ENCODE measurements around the gene VPS45. TPM values are rescaled to one million over a fixed set of nuclear protein-coding genes. Genes with fewer than 3 reads are reported as not detected.

The VPS45 gene
- total RNA-seq, 1 donor from 2014 or later = 33.1 TPM

DNA sequence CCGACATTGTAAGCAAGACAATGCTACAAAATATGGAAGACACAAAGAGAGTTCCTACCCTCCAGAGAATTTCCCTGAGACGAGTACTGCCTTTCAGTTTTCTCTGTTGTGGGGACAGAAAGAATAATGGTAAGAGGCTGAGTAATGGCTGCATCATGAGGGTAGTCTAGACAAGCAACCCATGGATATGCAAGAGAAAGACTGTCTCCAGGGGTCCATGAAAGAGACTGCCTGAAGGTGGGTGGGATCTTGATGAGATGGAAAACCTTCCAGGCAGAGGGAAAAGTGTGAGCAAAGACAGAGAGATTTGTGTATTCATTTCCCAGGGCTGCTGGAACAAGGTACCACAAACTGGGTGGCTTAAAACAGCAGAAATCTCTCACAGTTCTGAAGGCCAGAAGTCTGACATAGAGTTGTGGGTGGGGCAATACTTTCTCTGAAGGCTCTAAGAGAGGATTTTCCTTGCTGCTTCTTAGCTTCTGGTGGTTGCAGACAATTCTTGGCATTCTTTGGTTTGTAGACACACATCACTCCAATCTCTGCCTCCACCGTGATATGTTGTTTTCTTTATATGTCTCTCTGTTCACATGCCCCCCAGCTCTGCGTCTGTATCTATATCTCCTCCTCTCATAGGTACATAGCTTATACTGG is 126.9 kb downstream of the VPS45 start:
- DNase-seq (ENCODE audit: low spot score) = no peak
- peak overlapping the region; percentile 95 for H3K27ac Mint-ChIP-seq (ENCODE audit: unreplicated experiment)
- TF ChIP-seq, protein P1, sequence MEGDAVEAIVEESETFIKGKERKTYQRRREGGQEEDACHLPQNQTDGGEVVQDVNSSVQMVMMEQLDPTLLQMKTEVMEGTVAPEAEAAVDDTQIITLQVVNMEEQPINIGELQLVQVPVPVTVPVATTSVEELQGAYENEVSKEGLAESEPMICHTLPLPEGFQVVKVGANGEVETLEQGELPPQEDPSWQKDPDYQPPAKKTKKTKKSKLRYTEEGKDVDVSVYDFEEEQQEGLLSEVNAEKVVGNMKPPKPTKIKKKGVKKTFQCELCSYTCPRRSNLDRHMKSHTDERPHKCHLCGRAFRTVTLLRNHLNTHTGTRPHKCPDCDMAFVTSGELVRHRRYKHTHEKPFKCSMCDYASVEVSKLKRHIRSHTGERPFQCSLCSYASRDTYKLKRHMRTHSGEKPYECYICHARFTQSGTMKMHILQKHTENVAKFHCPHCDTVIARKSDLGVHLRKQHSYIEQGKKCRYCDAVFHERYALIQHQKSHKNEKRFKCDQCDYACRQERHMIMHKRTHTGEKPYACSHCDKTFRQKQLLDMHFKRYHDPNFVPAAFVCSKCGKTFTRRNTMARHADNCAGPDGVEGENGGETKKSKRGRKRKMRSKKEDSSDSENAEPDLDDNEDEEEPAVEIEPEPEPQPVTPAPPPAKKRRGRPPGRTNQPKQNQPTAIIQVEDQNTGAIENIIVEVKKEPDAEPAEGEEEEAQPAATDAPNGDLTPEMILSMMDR (IDR thresholded peaks at IDR 0.05) = no peak
- H3K4me3 Mint-ChIP-seq (ENCODE audit: unreplicated experiment) = no peak overlapping the region
- H3K27me3 Mint-ChIP-seq (ENCODE audit: low read depth) = no peaks in the 10 kb centered on the region
- peaks cover 5% of the 10 kb centered on the region for H3K9me3 Mint-ChIP-seq (ENCODE audit: low read depth)
- H3K36me3 Mint-ChIP-seq (ENCODE audit: low read depth) = no peaks in the 10 kb centered on the region
- H3K4me1 Mint-ChIP-seq (ENCODE audit: low read depth) = peaks cover 38% of the 10 kb centered on the region

Other genes with a start within 250 kb of the VPS45 start
- gene BOLA1, start 168.2 kb upstream of the VPS45 start, total RNA-seq = 9.4 to 11.5 TPM (median 10.5 TPM) in 3 replicates
- 15.3 to 17.2 TPM (median 16.0 TPM) in 3 replicates for gene SV2A, start 149.9 kb upstream of the VPS45 start, total RNA-seq
- 54.7 to 63.9 TPM (median 58.2 TPM) in 3 replicates for gene SF3B4, start 140.0 kb upstream of the VPS45 start, total RNA-seq
- 15.4 to 22.3 TPM (median 17.6 TPM) in 3 replicates for gene MTMR11, start 130.9 kb upstream of the VPS45 start, total RNA-seq
- 24.5 to 29.0 TPM (median 25.3 TPM) in 3 replicates for gene OTUD7B, start 57.0 kb upstream of the VPS45 start, total RNA-seq
- gene PLEKHO1, start 82.1 kb downstream of the VPS45 start, total RNA-seq = 40.7 to 55.4 TPM (median 52.5 TPM) in 3 replicates
- 34.5 to 46.0 TPM (median 40.2 TPM) in 3 replicates for gene ANP32E, start 168.3 kb downstream of the VPS45 start, total RNA-seq
- gene CA14, start 190.0 kb downstream of the VPS45 start, total RNA-seq = not detected in 3 replicates
- gene APH1A, start 201.2 kb downstream of the VPS45 start, total RNA-seq = 83.0 to 99.5 TPM (median 89.7 TPM) in 3 replicates
- 29.0 to 31.9 TPM (median 31.0 TPM) in 3 replicates for gene C1orf54, start 205.0 kb downstream of the VPS45 start, total RNA-seq
- 3.1 to 3.9 TPM (median 3.1 TPM) in 3 replicates for gene CIART, start 214.8 kb downstream of the VPS45 start, total RNA-seq
- 56.4 to 68.3 TPM (median 58.5 TPM) in 3 replicates for gene MRPS21, start 226.1 kb downstream of the VPS45 start, total RNA-seq

Measured in chondrocyte (in vitro differentiated cells).